Measurements from ENCODE around the gene AQP5.
"Not testable (repeated sequence)": the region's sequence is repeated elsewhere in the genome, so short reads cannot be mapped to it uniquely, and the experiment has no call there.

- TF ChIP-seq POLR2A, CTCF (IDR thresholded peaks at IDR 0.05): not testable (repeated sequence)
These were observed 27.7 kb downstream of the AQP5 start for GRCh38 chr12:49989400-49989799.
